PC-9 (cell line): Measurements from ENCODE around the gene COQ8A. TPM values are rescaled to one million over a fixed set of nuclear protein-coding genes. Genes with fewer than 3 reads are reported as not detected.

Source experiments
- BruUV-seq: library from RNA; stranded (reverse); fragments of 400-500 nt; replicated peaks from 2 replicates; lab custom pipeline; 2021; lab: Mats Ljungman, UMichigan
- CTCF ChIA-PET: fragments of 300-600 bp; sonication (Branson Sonifier 250); formaldehyde crosslinking; loops from one replicate; lab custom pipeline; 2022; ENCODE audit warnings: antibody characterized with exemption; lab: Charles Lee
- POLR2A ChIA-PET: fragments of 300-600 bp; sonication (Branson Sonifier 250); formaldehyde crosslinking; loops from one replicate; lab custom pipeline; 2022; ENCODE audit warnings: antibody characterized with exemption; ENCODE audit not compliant: unreplicated experiment; lab: Charles Lee
- DNase-seq, 2 experiments: peaks; one replicate each; pipeline versions ENCODE4 v3.0.0 to v3.0.0-alpha.2; 2015 to 2022; ENCODE audit warnings: mixed read lengths in 1 of 2
- H2AFZ ChIP-seq: fragments of 200-600 bp; sonication (generic); 2 replicates; pipeline ENCODE4 v1.8.1; 2017; ENCODE audit warnings: antibody characterized with exemption
- H3F3A ChIP-seq: fragments of 200-600 bp; sonication (generic); 2 replicates; pipeline ENCODE4 v1.8.1; 2017; ENCODE audit warnings: antibody characterized with exemption, mild to moderate bottlenecking, low read depth; ENCODE audit not compliant: insufficient read depth
- H3K27ac ChIP-seq: fragments of 200-600 bp; sonication (generic); 2 replicates; pipeline ENCODE4 v1.6.1; 2016; ENCODE audit warnings: mixed run types
- H3K27me3 ChIP-seq: fragments of 200-600 bp; sonication (generic); 2 replicates; pipeline ENCODE4 v1.6.1; 2016; ENCODE audit warnings: low read depth, mixed run types; ENCODE audit not compliant: insufficient read depth
- H3K36me3 ChIP-seq: fragments of 200-600 bp; sonication (generic); 2 replicates; pipeline ENCODE4 v1.6.1; 2016; ENCODE audit warnings: low read depth, mixed run types
- H3K4me1 ChIP-seq: fragments of 200-600 bp; sonication (generic); replicated peaks from 2 replicates; pipeline ENCODE4 v1.6.1; 2016; ENCODE audit warnings: mixed run types; ENCODE audit not compliant: insufficient read depth
- H3K4me2 ChIP-seq: fragments of 200-600 bp; sonication (generic); 2 replicates; pipeline ENCODE4 v1.6.1; 2017; ENCODE audit warnings: mixed run types
- H3K4me3 ChIP-seq: fragments of 200-600 bp; sonication (generic); 2 replicates; pipeline ENCODE4 v1.6.1; 2016; ENCODE audit warnings: mixed run types
- H3K79me2 ChIP-seq: fragments of 200-600 bp; sonication (generic); 2 replicates; pipeline ENCODE4 v1.6.1; 2017; ENCODE audit warnings: low read depth, mixed run types
- H3K9me2 ChIP-seq: fragments of 200-600 bp; sonication (generic); 2 replicates; pipeline ENCODE4 v1.8.1; 2017; ENCODE audit warnings: mild to moderate bottlenecking; ENCODE audit not compliant: insufficient read depth
- H3K9me3 ChIP-seq: fragments of 200-600 bp; sonication (generic); 2 replicates; pipeline ENCODE4 v1.8.1; 2016; ENCODE audit warnings: low read depth; ENCODE audit not compliant: insufficient read depth
- H4K20me1 ChIP-seq: fragments of 200-600 bp; sonication (generic); 2 replicates; pipeline ENCODE4 v1.8.1; 2017; ENCODE audit not compliant: insufficient read depth
- CTCF ChIP-seq: fragments of 200-600 bp; sonication (generic); conservative IDR thresholded peaks from 2 replicates; pipeline ENCODE4 v1.6.1; 2017; ENCODE audit warnings: mixed run types, antibody characterized with exemption, mild to moderate bottlenecking, moderate library complexity
- EZH2 ChIP-seq: fragments of 200-600 bp; sonication (generic); IDR thresholded peaks from 2 replicates; pipeline ENCODE4 v1.8.0; 2017; ENCODE audit warnings: antibody characterized with exemption, low read depth
- intact Hi-C: fragments of 100-400 bp; cut with micrococcal nuclease; formaldehyde crosslinking; loops from one replicate; pipeline ENCODE4 v1.10.0; 2022; ENCODE audit not compliant: unreplicated experiment
- total RNA-seq: library from RNA; stranded (reverse); gene quantifications from 2 replicates; pipeline ENCODE4 v1.2.3, GENCODE V29; 2021

The COQ8A gene
- total RNA-seq, 1 experiment from 2014 or later = 32.9 TPM

- no peaks in the 10 kb centered on the region for H3K79me2 ChIP-seq
- no peak for TF ChIP-seq EZH2
- TF ChIP-seq CTCF = no peak
- no peaks in the 10 kb centered on the region for H3K9me3 ChIP-seq
- H3K27ac ChIP-seq = no peak overlapping the region
- H3K36me3 ChIP-seq = peaks cover 1% of the 10 kb centered on the region; the same call in 1 of the 2 replicates
- no peaks in the 10 kb centered on the region for H3K27me3 ChIP-seq
- H3K4me2 ChIP-seq = no peak overlapping the region
- ChIA-PET CTCF (no interaction called here), POLR2A (no interaction called here)
- intact Hi-C loops = no loop called here
- H3K4me3 ChIP-seq = no peak overlapping the region
- no peak overlapping the region for H2AFZ ChIP-seq
- H4K20me1 ChIP-seq = peaks cover 3% of the 10 kb centered on the region
- no peaks in the 10 kb centered on the region for H3K4me1 ChIP-seq
- no peaks in the 10 kb centered on the region for H3K9me2 ChIP-seq
- no peaks in the 10 kb centered on the region for H3F3A ChIP-seq
- DNase-seq = no peak
- no TSS peak for BruUV-seq
Observed at GRCh38 chr1:226964611-226965486, 24.8 kb downstream of the COQ8A start.

GRCh38 chr1:226965581-226966440 lies 25.7 kb downstream of the COQ8A start:
- no peaks in the 10 kb centered on the region for H3K27me3 ChIP-seq
- no peak overlapping the region for H2AFZ ChIP-seq
- H3F3A ChIP-seq = no peaks in the 10 kb centered on the region
- H3K4me3 ChIP-seq = no peak overlapping the region
- no TSS peak for BruUV-seq
- H4K20me1 ChIP-seq = peaks cover 3% of the 10 kb centered on the region
- no peak for DNase-seq
- no peaks in the 10 kb centered on the region for H3K79me2 ChIP-seq
- no peaks in the 10 kb centered on the region for H3K4me1 ChIP-seq
- CTCF ChIA-PET = no interaction called here
- POLR2A ChIA-PET = no interaction called here
- peaks cover 8% of the 10 kb centered on the region; the same call in 1 of the 2 replicates for H3K36me3 ChIP-seq
- no peaks in the 10 kb centered on the region for H3K9me2 ChIP-seq
- H3K9me3 ChIP-seq = no peaks in the 10 kb centered on the region
- TF ChIP-seq EZH2 (no peak), CTCF (no peak)
- H3K27ac ChIP-seq = no peak overlapping the region
- intact Hi-C loops = no loop called here
- no peak overlapping the region for H3K4me2 ChIP-seq

GRCh38 chr1:226966683-226967082 lies 26.6 kb downstream of the COQ8A start:
- Histone ChIP-seq H3K27ac (no peak overlapping the region), H3K4me1 (no peaks in the 10 kb centered on the region), H3F3A (no peaks in the 10 kb centered on the region), H2AFZ (no peak overlapping the region), H3K36me3 (peaks cover 10% of the 10 kb centered on the region; the same call in 1 of the 2 replicates), H3K9me3 (0 out of 2 replicates have a peak, but pooled peaks cover 5% of the 10 kb centered on the region), H3K79me2 (no peaks in the 10 kb centered on the region), H3K4me3 (no peak overlapping the region), H3K4me2 (no peak overlapping the region), H3K27me3 (no peaks in the 10 kb centered on the region), H4K20me1 (peaks cover 3% of the 10 kb centered on the region), H3K9me2 (no peaks in the 10 kb centered on the region)
- no peak for DNase-seq
- BruUV-seq = no TSS peak
- TF ChIP-seq CTCF (no peak), EZH2 (no peak)
- CTCF ChIA-PET = no interaction called here
- intact Hi-C loops = no loop called here
- POLR2A ChIA-PET = no interaction called here
